ENCODE data around the gene ZNF621. TPM values are rescaled to one million over a fixed set of nuclear protein-coding genes. Genes with fewer than 3 reads are reported as not detected.
A peak's percentile ranks its signal among the peaks of the same experiment; 100 is the strongest.

Gene ZNF621
- total RNA-seq, 1 donor from 2014 or later, result 34.8 TPM

DNA sequence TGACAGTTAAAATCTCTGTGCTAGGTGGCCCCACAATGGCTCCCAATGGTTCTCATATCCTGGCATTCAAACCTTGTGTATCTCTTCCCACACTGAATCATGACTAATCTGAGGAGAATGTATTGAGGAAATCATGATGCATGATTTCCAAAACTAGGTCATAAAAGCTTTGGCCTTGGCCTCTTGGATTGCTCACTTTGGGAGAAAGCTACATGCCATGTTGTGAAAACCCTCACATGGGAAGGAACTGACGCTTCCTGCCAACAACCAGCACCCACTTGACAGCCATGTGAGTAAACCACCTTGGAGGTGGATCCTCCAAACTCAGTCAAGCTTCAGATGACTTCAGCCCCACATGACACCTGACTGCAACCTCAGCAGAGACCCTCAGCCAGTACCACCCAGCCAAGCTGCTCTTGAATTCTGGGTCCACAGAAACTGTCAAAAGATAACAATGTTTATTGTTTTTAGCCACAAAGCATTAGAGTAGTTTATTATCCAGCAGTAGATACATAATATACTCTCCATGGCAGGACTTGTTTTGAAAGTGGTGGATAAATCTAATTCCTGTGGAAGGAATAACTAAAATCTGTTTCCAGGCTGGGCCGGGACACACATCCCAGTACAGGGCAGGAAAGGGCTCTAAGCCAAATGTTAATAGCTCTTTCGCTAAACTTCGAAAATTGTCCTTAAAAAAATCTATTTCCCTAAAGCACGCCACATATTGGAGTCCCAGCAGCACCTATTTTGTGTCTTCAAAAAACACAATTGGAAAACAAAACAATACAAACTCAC, 19.9 kb upstream of the ZNF621 start:
- Mint-ChIP-seq H3K9me3 (ENCODE audit: unreplicated experiment) (no peaks in the 10 kb centered on the region), H3K27me3 (ENCODE audit: unreplicated experiment) (peaks cover 3% of the 10 kb centered on the region), H3K36me3 (ENCODE audit: unreplicated experiment) (no peaks in the 10 kb centered on the region), H3K4me1 (ENCODE audit: low read depth, unreplicated experiment) (peaks cover 4% of the 10 kb centered on the region), H3K27ac (ENCODE audit: unreplicated experiment) (peak overlapping the region; percentile 59), H3K4me3 (ENCODE audit: unreplicated experiment) (peak overlapping the region; percentile 96)
- no peak for DNase-seq
- TF ChIP-seq, protein P1, sequence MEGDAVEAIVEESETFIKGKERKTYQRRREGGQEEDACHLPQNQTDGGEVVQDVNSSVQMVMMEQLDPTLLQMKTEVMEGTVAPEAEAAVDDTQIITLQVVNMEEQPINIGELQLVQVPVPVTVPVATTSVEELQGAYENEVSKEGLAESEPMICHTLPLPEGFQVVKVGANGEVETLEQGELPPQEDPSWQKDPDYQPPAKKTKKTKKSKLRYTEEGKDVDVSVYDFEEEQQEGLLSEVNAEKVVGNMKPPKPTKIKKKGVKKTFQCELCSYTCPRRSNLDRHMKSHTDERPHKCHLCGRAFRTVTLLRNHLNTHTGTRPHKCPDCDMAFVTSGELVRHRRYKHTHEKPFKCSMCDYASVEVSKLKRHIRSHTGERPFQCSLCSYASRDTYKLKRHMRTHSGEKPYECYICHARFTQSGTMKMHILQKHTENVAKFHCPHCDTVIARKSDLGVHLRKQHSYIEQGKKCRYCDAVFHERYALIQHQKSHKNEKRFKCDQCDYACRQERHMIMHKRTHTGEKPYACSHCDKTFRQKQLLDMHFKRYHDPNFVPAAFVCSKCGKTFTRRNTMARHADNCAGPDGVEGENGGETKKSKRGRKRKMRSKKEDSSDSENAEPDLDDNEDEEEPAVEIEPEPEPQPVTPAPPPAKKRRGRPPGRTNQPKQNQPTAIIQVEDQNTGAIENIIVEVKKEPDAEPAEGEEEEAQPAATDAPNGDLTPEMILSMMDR (IDR thresholded peaks at IDR 0.05; ENCODE audit: partially characterized antibody, unreplicated experiment), result no peak

DNA sequence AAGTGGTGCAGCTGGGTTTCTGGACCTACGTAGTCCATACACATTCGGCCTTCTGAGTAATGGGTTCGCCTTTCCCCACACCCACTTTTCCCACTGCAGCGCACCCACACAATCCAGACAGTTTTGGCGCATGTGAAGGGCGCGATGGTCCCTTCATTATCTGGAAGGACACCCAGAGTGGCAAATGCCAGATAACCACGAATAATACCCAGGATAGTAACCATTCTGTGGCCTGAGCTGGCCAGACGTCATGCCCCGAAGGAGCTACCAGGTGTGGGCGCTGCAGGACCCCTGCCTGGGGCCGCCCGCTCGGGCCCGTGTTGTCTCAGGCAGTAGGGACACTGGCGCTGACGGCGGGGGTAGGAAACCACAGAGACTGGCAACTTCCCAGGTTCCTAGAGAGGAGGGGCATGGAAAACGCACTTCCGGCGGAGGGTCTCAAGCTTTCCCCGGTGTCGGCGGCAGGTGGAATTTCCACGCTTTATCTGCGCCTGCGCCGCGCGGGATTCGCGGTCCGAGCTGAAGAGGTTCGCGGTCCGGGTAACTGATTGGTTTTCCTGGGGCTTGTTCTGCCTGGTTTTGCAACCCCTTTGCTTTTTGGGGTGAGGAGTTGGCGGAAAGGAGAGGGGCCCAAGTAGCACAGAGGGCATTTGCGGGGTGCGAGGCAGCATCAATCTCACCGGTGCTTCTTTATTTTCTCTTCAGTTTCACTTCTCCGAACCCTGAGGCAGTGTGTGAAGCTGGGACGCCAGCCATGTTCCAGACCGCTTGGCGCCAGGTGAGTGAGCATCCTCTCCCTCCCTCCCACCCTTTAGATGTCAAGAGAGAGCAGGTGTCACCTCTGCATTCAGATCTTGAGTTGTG, 18.9 kb upstream of the ZNF621 start, which contains the start of gene ZNF620:
TSS of gene ZNF620 (plus strand) at position 441 of the 864 bp plus-strand sequence. CDS start at position 755, 314 bp downstream.
- Mint-ChIP-seq H3K9me3 (ENCODE audit: unreplicated experiment) (no peaks in the 10 kb centered on the region), H3K4me1 (ENCODE audit: low read depth, unreplicated experiment) (peaks cover 4% of the 10 kb centered on the region), H3K27ac (ENCODE audit: unreplicated experiment) (peak within 1 kb of the TSS; percentile 80), H3K27me3 (ENCODE audit: unreplicated experiment) (peaks cover 2% of the 10 kb centered on the region), H3K36me3 (ENCODE audit: unreplicated experiment) (no peaks in the 10 kb centered on the region), H3K4me3 (ENCODE audit: unreplicated experiment) (peak within 1 kb of the TSS; percentile 96)
- peak; percentile 88 for DNase-seq
- TF ChIP-seq, protein P1 (IDR thresholded peaks at IDR 0.05; ENCODE audit: partially characterized antibody, unreplicated experiment), result no peak

DNA sequence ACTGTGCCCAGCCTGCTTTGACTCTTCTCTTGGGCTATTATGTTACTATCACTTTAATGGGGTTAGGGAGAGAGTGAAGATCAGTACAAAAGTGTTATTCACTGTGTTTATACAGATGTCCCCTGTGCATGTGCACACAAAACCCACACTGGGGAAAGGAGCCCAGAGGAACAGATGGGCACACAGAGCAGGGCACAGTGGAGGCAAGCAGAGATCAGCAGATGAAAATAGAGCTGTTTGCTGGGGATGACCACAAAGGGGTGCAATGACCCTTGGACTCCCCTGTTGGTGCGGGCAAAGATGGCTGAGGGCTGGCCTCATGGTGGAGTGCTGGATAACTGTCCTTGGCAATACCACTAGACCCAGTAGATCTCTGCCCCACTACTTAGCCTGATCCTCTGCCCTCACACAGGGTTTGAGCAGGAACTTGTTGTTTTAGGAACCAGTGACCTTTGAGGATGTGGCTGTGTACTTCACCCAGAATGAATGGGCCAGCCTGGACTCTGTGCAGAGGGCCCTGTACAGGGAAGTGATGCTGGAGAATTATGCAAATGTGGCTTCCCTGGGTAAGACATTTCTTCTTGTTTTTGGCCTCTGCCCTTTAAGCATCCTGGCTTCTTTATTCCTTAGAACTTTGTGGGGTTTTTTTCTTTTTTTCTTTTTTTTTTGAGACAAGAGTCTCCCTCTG, 13.6 kb upstream of the ZNF621 start:
- Mint-ChIP-seq H3K36me3 (ENCODE audit: unreplicated experiment) (no peaks in the 10 kb centered on the region), H3K27me3 (ENCODE audit: unreplicated experiment) (no peaks in the 10 kb centered on the region), H3K4me1 (ENCODE audit: low read depth, unreplicated experiment) (peaks cover 4% of the 10 kb centered on the region), H3K9me3 (ENCODE audit: unreplicated experiment) (no peaks in the 10 kb centered on the region), H3K27ac (ENCODE audit: unreplicated experiment) (no peak overlapping the region), H3K4me3 (ENCODE audit: unreplicated experiment) (no peak overlapping the region)
- DNase-seq, result no peak
- TF ChIP-seq, protein P1 (IDR thresholded peaks at IDR 0.05; ENCODE audit: partially characterized antibody, unreplicated experiment), result no peak

DNA sequence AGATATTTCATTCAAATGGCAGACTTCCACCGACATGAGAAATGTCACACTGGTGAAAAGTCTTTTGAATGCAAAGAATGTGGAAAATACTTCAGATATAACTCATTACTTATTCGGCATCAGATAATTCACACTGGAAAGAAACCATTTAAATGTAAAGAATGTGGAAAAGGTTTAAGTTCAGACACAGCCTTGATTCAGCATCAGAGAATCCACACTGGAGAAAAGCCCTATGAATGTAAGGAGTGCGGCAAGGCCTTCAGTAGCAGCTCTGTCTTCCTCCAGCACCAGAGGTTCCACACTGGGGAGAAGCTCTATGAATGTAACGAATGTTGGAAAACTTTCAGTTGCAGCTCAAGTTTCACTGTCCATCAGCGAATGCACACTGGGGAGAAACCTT, 8.6 kb upstream of the ZNF621 start:
- DNase-seq, result no peak
- Mint-ChIP-seq H3K27me3 (ENCODE audit: unreplicated experiment) (no peaks in the 10 kb centered on the region), H3K36me3 (ENCODE audit: unreplicated experiment) (no peaks in the 10 kb centered on the region), H3K9me3 (ENCODE audit: unreplicated experiment) (no peaks in the 10 kb centered on the region), H3K4me1 (ENCODE audit: low read depth, unreplicated experiment) (no peaks in the 10 kb centered on the region), H3K4me3 (ENCODE audit: unreplicated experiment) (no peak overlapping the region), H3K27ac (ENCODE audit: unreplicated experiment) (no peak overlapping the region)
- TF ChIP-seq, protein P1 (IDR thresholded peaks at IDR 0.05; ENCODE audit: partially characterized antibody, unreplicated experiment), result no peak
